ENCODE data around the gene S100A16. TPM values are rescaled to one million over a fixed set of nuclear protein-coding genes. Genes with fewer than 3 reads are reported as not detected.

S100A16 gene
- total and polyA plus RNA-seq, 9 of the 15 experiments (the other 6 are each of a cell fraction or from before 2014, with no cell fraction given): 1.6 to 6.9 (median 4.3) TPM

DNA sequence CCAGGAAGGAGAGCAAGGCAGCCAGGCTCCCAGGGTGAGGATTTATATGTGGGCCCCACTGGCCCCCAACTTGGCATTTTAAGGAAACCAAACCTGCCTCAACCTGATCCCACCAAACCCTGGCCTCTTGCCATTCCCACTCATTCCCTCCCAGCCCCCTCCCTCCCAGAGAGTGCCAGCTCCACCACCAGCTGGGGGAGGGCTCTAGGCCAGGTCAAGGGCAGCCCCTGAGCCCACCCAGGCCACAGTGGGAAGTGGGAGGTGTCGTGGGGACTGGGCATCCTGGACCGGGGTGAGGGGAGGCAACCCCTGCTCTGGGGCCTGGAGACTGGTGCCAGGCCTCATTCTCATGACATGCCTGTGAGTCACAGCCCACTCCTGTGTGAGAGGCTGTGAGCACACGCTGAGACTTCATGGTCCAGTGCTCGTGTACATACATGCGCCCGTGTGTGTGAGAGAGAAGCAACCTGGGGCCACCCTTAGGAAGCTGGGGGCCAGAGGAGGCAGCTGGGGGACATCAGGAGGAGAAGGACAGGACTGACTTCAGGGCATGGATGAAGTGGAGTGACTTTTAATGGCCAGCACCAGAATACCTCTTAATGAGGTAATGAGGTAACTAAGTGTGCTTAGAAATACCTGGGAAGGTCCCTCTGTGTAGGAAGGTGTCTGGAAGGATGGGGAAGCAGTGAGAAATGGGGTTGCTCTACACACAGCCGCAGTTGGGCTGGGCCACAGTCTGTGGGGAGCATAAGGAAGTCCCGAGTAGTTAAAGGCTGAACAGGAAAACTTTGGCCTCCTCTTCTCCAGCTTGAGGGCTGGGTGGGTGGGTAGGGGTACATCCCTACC lies 47.2 kb downstream of the S100A16 start, which contains the start of gene S100A2 (continued):
- TF ChIP-seq, protein P1, sequence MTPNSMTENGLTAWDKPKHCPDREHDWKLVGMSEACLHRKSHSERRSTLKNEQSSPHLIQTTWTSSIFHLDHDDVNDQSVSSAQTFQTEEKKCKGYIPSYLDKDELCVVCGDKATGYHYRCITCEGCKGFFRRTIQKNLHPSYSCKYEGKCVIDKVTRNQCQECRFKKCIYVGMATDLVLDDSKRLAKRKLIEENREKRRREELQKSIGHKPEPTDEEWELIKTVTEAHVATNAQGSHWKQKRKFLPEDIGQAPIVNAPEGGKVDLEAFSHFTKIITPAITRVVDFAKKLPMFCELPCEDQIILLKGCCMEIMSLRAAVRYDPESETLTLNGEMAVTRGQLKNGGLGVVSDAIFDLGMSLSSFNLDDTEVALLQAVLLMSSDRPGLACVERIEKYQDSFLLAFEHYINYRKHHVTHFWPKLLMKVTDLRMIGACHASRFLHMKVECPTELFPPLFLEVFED (CRISPR knock-in tag; conservative IDR thresholded peaks at IDR 0.05): no peak
- TF ChIP-seq TAL1 (IDR thresholded peaks at IDR 0.05) (no peak), MEF2A (IDR thresholded peaks at IDR 0.05; ENCODE audit: control insufficient read depth, low read depth, low read length) (no peak), RFX1 (IDR thresholded peaks at IDR 0.05) (no peak), RCOR1 (IDR thresholded peaks at IDR 0.05; ENCODE audit: borderline replicate concordance in 1 of 2, low read depth in 2 of 2, low read length in 2 of 2) (no peak), NFRKB (IDR thresholded peaks at IDR 0.05; ENCODE audit: low read depth) (peak; percentile 33), YBX1 (IDR thresholded peaks at IDR 0.05) (no peak), CCAR2 (IDR thresholded peaks at IDR 0.05; ENCODE audit: low read depth, low read length) (no peak), NFE2 (IDR thresholded peaks at IDR 0.05; ENCODE audit: low read depth) (no peak), CBX8 (IDR thresholded peaks at IDR 0.05; ENCODE audit: borderline replicate concordance, extremely low read depth, low read depth, low read length, poor library complexity, severe bottlenecking) (no peak), ARID2 (IDR thresholded peaks at IDR 0.05) (no peak), PTTG1 (tag; IDR thresholded peaks at IDR 0.05; ENCODE audit: low read depth) (0 out of 2 replicates have a peak, but pooled peaks have one; percentile 25)
- TF ChIP-seq, protein P2, sequence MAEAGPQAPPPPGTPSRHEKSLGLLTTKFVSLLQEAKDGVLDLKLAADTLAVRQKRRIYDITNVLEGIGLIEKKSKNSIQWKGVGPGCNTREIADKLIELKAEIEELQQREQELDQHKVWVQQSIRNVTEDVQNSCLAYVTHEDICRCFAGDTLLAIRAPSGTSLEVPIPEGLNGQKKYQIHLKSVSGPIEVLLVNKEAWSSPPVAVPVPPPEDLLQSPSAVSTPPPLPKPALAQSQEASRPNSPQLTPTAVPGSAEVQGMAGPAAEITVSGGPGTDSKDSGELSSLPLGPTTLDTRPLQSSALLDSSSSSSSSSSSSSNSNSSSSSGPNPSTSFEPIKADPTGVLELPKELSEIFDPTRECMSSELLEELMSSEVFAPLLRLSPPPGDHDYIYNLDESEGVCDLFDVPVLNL (CRISPR knock-in tag; IDR thresholded peaks at IDR 0.05; ENCODE audit: low read depth): no peak
- TF ChIP-seq, protein P3, sequence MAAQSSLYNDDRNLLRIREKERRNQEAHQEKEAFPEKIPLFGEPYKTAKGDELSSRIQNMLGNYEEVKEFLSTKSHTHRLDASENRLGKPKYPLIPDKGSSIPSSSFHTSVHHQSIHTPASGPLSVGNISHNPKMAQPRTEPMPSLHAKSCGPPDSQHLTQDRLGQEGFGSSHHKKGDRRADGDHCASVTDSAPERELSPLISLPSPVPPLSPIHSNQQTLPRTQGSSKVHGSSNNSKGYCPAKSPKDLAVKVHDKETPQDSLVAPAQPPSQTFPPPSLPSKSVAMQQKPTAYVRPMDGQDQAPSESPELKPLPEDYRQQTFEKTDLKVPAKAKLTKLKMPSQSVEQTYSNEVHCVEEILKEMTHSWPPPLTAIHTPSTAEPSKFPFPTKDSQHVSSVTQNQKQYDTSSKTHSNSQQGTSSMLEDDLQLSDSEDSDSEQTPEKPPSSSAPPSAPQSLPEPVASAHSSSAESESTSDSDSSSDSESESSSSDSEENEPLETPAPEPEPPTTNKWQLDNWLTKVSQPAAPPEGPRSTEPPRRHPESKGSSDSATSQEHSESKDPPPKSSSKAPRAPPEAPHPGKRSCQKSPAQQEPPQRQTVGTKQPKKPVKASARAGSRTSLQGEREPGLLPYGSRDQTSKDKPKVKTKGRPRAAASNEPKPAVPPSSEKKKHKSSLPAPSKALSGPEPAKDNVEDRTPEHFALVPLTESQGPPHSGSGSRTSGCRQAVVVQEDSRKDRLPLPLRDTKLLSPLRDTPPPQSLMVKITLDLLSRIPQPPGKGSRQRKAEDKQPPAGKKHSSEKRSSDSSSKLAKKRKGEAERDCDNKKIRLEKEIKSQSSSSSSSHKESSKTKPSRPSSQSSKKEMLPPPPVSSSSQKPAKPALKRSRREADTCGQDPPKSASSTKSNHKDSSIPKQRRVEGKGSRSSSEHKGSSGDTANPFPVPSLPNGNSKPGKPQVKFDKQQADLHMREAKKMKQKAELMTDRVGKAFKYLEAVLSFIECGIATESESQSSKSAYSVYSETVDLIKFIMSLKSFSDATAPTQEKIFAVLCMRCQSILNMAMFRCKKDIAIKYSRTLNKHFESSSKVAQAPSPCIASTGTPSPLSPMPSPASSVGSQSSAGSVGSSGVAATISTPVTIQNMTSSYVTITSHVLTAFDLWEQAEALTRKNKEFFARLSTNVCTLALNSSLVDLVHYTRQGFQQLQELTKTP (IDR thresholded peaks at IDR 0.05; ENCODE audit: low read depth in 1 of 2, partially characterized antibody in 2 of 2): no peak
- TF ChIP-seq, protein P4, sequence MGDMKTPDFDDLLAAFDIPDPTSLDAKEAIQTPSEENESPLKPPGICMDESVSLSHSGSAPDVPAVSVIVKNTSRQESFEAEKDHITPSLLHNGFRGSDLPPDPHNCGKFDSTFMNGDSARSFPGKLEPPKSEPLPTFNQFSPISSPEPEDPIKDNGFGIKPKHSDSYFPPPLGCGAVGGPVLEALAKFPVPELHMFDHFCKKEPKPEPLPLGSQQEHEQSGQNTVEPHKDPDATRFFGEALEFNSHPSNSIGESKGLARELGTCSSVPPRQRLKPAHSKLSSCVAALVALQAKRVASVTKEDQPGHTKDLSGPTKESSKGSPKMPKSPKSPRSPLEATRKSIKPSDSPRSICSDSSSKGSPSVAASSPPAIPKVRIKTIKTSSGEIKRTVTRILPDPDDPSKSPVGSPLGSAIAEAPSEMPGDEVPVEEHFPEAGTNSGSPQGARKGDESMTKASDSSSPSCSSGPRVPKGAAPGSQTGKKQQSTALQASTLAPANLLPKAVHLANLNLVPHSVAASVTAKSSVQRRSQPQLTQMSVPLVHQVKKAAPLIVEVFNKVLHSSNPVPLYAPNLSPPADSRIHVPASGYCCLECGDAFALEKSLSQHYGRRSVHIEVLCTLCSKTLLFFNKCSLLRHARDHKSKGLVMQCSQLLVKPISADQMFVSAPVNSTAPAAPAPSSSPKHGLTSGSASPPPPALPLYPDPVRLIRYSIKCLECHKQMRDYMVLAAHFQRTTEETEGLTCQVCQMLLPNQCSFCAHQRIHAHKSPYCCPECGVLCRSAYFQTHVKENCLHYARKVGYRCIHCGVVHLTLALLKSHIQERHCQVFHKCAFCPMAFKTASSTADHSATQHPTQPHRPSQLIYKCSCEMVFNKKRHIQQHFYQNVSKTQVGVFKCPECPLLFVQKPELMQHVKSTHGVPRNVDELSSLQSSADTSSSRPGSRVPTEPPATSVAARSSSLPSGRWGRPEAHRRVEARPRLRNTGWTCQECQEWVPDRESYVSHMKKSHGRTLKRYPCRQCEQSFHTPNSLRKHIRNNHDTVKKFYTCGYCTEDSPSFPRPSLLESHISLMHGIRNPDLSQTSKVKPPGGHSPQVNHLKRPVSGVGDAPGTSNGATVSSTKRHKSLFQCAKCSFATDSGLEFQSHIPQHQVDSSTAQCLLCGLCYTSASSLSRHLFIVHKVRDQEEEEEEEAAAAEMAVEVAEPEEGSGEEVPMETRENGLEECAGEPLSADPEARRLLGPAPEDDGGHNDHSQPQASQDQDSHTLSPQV (IDR thresholded peaks at IDR 0.05): peak; percentile 75

Measured in K562 (cell line).